ENCODE measurements around the gene TXNDC2.

- TF ChIP-seq POLR2AphosphoS5 (IDR thresholded peaks at IDR 0.05; ENCODE audit: borderline replicate concordance, low read depth, low read length) (no peak), EZH2 (IDR thresholded peaks at IDR 0.05) (no peak)
These were observed 45.9 kb downstream of the TXNDC2 start for GRCh38 chr18:9931678-9932077.

All from SK-N-MC (cell line).